IMR-90 (cell line): Measurements from ENCODE around the gene ENAM. TPM values are rescaled to one million over a fixed set of nuclear protein-coding genes. Genes with fewer than 3 reads are reported as not detected.

ENCODE experiments used
- ATAC-seq: fragments of 200-7000 bp; cut with Tn5 transposase; 2 replicates; pipeline ENCODE4 v1.9.1; 2020; ENCODE audit warnings: low read depth, mild to moderate bottlenecking, moderate library complexity
- BruUV-seq: library from RNA; stranded (reverse); fragments of 400-500 nt; replicated peaks from 2 replicates; lab custom pipeline; 2021; lab: Mats Ljungman, UMichigan
- CTCF ChIA-PET: fragments of 300-600 bp; formaldehyde crosslinking; extraction: SDS; loops from one replicate; lab custom pipeline; 2021; ENCODE audit warnings: antibody characterized with exemption; lab: Yijun Ruan, JAX
- POLR2A ChIA-PET: fragments of 300-600 bp; sonication (Branson Sonifier 250); formaldehyde crosslinking; loops from one replicate; lab custom pipeline; 2022; ENCODE audit warnings: antibody characterized with exemption; ENCODE audit not compliant: unreplicated experiment; lab: Charles Lee
- DNase-seq: peaks from one replicate; pipeline ENCODE4 v3.0.0; 2013
- H2AFZ ChIP-seq: replicated peaks from 2 replicates; pipeline ENCODE3; 2013; ENCODE audit warnings: low read length, mild to moderate bottlenecking; ENCODE audit not compliant: poor library complexity
- H2AK5ac ChIP-seq: 2 replicates; pipeline ENCODE4 v1.6.1; 2013; ENCODE audit warnings: low read depth, low read length, inconsistent platforms
- H2AK9ac ChIP-seq: replicated peaks from 2 replicates; pipeline ENCODE3; 2013; ENCODE audit warnings: mild to moderate bottlenecking, low read depth, low read length, moderate library complexity; ENCODE audit not compliant: poor library complexity
- H2BK120ac ChIP-seq: 2 replicates; pipeline ENCODE4 v1.6.1; 2013; ENCODE audit warnings: low read depth, low read length, inconsistent platforms
- H2BK15ac ChIP-seq: 3 replicates; pipeline ENCODE4 v1.6.1; 2013; ENCODE audit warnings: low read depth, low read length, inconsistent platforms
- H2BK20ac ChIP-seq: 2 replicates; pipeline ENCODE4 v1.6.1; 2013; ENCODE audit warnings: low read depth, mild to moderate bottlenecking, inconsistent platforms, low read length, moderate library complexity
- H2BK5ac ChIP-seq: 2 replicates; pipeline ENCODE4 v1.6.1; 2013; ENCODE audit warnings: mild to moderate bottlenecking, low read depth, low read length, inconsistent platforms; ENCODE audit not compliant: poor library complexity, severe bottlenecking
- H3K14ac ChIP-seq: replicated peaks from 2 replicates; pipeline ENCODE4 v1.6.1; 2013; ENCODE audit warnings: low read depth, low read length, inconsistent platforms
- H3K18ac ChIP-seq: 2 replicates; pipeline ENCODE4 v1.6.1; 2013; ENCODE audit warnings: low read depth, low read length, control low read depth
- H3K23ac ChIP-seq: 2 replicates; pipeline ENCODE4 v1.6.1; 2013; ENCODE audit warnings: low read depth, low read length, inconsistent platforms
- H3K27ac ChIP-seq: 2 replicates; pipeline ENCODE4 v1.5.1; 2013; ENCODE audit warnings: mild to moderate bottlenecking, control low read depth, low read length; ENCODE audit not compliant: insufficient read depth
- H3K27me3 ChIP-seq: 2 replicates; pipeline ENCODE4 v1.6.1; 2013; ENCODE audit warnings: low read length; ENCODE audit not compliant: control insufficient read depth, insufficient read depth
- H3K36me3 ChIP-seq: 2 replicates; pipeline ENCODE4 v1.6.1; 2013; ENCODE audit warnings: low read length, mixed read lengths; ENCODE audit not compliant: control insufficient read depth, insufficient read depth
- H3K4ac ChIP-seq: 2 replicates; pipeline ENCODE4 v1.6.1; 2013; ENCODE audit warnings: low read depth, low read length, inconsistent platforms
- H3K4me1 ChIP-seq: 2 replicates; pipeline ENCODE4 v1.6.1; 2013; ENCODE audit warnings: low read length, mixed read lengths; ENCODE audit not compliant: control insufficient read depth, insufficient read depth
- H3K4me2 ChIP-seq: 2 replicates; pipeline ENCODE4 v1.6.1; 2013; ENCODE audit warnings: low read depth, mild to moderate bottlenecking, control low read depth, low read length, moderate library complexity
- H3K4me3 ChIP-seq: 2 replicates; pipeline ENCODE4 v1.5.1; 2013; ENCODE audit warnings: low read depth, mild to moderate bottlenecking, control low read depth, low read length, moderate library complexity; ENCODE audit not compliant: insufficient read depth
- H3K56ac ChIP-seq: 2 replicates; pipeline ENCODE4 v1.6.1; 2013; ENCODE audit warnings: low read length, inconsistent platforms; ENCODE audit not compliant: insufficient read depth; ENCODE audit errors: extremely low read depth
- H3K79me1 ChIP-seq, 2 experiments: 2 replicates each; pipeline ENCODE4 v1.6.1; 2013; ENCODE audit warnings: low read length in 2 of 2, inconsistent platforms in 1 of 2, low read depth in 1 of 2
- H3K9ac ChIP-seq: 2 replicates; pipeline ENCODE4 v1.6.1; 2013; ENCODE audit warnings: low read depth, low read length, control low read depth
- H3K9me1 ChIP-seq: 2 replicates; pipeline ENCODE4 v1.6.1; 2013; ENCODE audit warnings: low read length, inconsistent platforms; ENCODE audit not compliant: insufficient read depth
- H3K9me3 ChIP-seq: 2 replicates; pipeline ENCODE4 v1.6.1; 2013; ENCODE audit warnings: low read length; ENCODE audit not compliant: control insufficient read depth, insufficient read depth
- H4K20me1 ChIP-seq: 2 replicates; pipeline ENCODE4 v1.6.1; 2013; ENCODE audit warnings: low read length, inconsistent platforms; ENCODE audit not compliant: insufficient read depth
- H4K5ac ChIP-seq: 2 replicates; pipeline ENCODE4 v1.6.1; 2013; ENCODE audit warnings: mild to moderate bottlenecking, low read depth, low read length, control low read depth
- H4K8ac ChIP-seq, 2 experiments: 2 replicates each; pipeline ENCODE4 v1.6.1; 2013; ENCODE audit warnings: low read depth in 2 of 2, low read length in 2 of 2, control low read depth in 1 of 2, inconsistent platforms in 1 of 2
- H4K91ac ChIP-seq: 2 replicates; pipeline ENCODE4 v1.6.1; 2013; ENCODE audit warnings: low read depth, low read length, inconsistent platforms; ENCODE audit not compliant: insufficient read depth
- BHLHE40 ChIP-seq: fragments of 150-350 bp; IDR thresholded peaks from 2 replicates; pipeline ENCODE4 v1.6.1; 2016; ENCODE audit warnings: mild to moderate bottlenecking, low read depth, low read length
- CEBPB ChIP-seq: IDR thresholded peaks from 2 replicates; pipeline ENCODE4 v1.6.1; 2012; ENCODE audit warnings: low read depth, low read length, improper control_type of control experiment
- CHD1 ChIP-seq: IDR thresholded peaks from 2 replicates; pipeline ENCODE4 v1.6.1; 2012; ENCODE audit warnings: low read depth, low read length, improper control_type of control experiment
- FOS ChIP-seq: fragments of 150-350 bp; IDR thresholded peaks from 2 replicates; pipeline ENCODE4 v1.6.1; 2016; ENCODE audit warnings: low read depth, low read length
- MAFK ChIP-seq: IDR thresholded peaks from 2 replicates; pipeline ENCODE4 v1.6.1; 2012; ENCODE audit warnings: low read depth, low read length, improper control_type of control experiment
- MAZ ChIP-seq: IDR thresholded peaks from 2 replicates; pipeline ENCODE4 v1.6.1; 2012; ENCODE audit warnings: low read depth, mild to moderate bottlenecking, low read length, improper control_type of control experiment, moderate library complexity, borderline replicate concordance
- MXI1 ChIP-seq: IDR thresholded peaks from 2 replicates; pipeline ENCODE4 v1.6.1; 2012; ENCODE audit warnings: low read depth, mild to moderate bottlenecking, low read length, moderate library complexity, borderline replicate concordance
- NFE2L2 ChIP-seq: fragments of 150-350 bp; IDR thresholded peaks from 2 replicates; pipeline ENCODE4 v1.6.1; 2016; ENCODE audit warnings: low read depth, mild to moderate bottlenecking, low read length
- POLR2A ChIP-seq: IDR thresholded peaks from 2 replicates; pipeline ENCODE4 v1.6.1; 2012; ENCODE audit warnings: mild to moderate bottlenecking, low read depth, low read length
- RAD21 ChIP-seq: IDR thresholded peaks from 2 replicates; pipeline ENCODE4 v1.6.1; 2012; ENCODE audit warnings: low read length, improper control_type of control experiment
- RCOR1 ChIP-seq: IDR thresholded peaks from 2 replicates; pipeline ENCODE4 v1.6.1; 2012; ENCODE audit warnings: mild to moderate bottlenecking, low read length, improper control_type of control experiment; ENCODE audit not compliant: insufficient replicate concordance
- RFX5 ChIP-seq: IDR thresholded peaks from 2 replicates; pipeline ENCODE4 v1.8.0; 2012; ENCODE audit warnings: low read depth, mild to moderate bottlenecking, low read length, moderate library complexity
- SMC3 ChIP-seq: fragments of 150-350 bp; IDR thresholded peaks from 2 replicates; pipeline ENCODE4 v1.6.1; 2016; ENCODE audit warnings: low read depth, mild to moderate bottlenecking, antibody characterized with exemption, low read length, moderate library complexity
- USF2 ChIP-seq: fragments of 150-350 bp; IDR thresholded peaks from 2 replicates; pipeline ENCODE4 v1.6.1; 2017; ENCODE audit warnings: mild to moderate bottlenecking, antibody characterized with exemption, low read length, low read depth
- WGBS, 2 experiments: methylation state at CpG; one replicate each; pipeline versions ENCODE4 v1.1.5 to v1.1.7; 2013; ENCODE audit warnings: missing lambda C conversion rate in 2 of 2; ENCODE audit not compliant: insufficient read length in 1 of 2; ENCODE audit errors: extremely low coverage in 2 of 2; 5-methylcytosine and 5-hydroxymethylcytosine counted together
- dilution Hi-C: fragments of 300-500 bp; cut with HindIII; formaldehyde crosslinking; loops from one replicate; pipeline ENCODE4 v1.14.3; 2018; ENCODE audit warnings: low sequenced_read_pairs; ENCODE audit not compliant: unreplicated experiment
- in situ Hi-C: fragments of 300-500 bp; cut with MboI; formaldehyde crosslinking; loops from 3 replicates; pipeline ENCODE4 v1.14.3; 2019; ENCODE audit warnings: low sequenced_read_pairs, inconsistent platforms, mixed read lengths
- intact Hi-C: fragments of 100-400 bp; cut with micrococcal nuclease; formaldehyde crosslinking; loops from 2 replicates; pipeline ENCODE4 v1.10.0; 2022
- polyA plus RNA-seq, 3 experiments: library from polyadenylated mRNA; depleted of rRNA; stranded (reverse); fragments of >200 nt; gene quantifications; 2 replicates each; pipeline ENCODE4 v1.2.3, GENCODE V29; 2012; ENCODE audit warnings: low replicate concordance in 1 of 3
- total RNA-seq: library from RNA; depleted of rRNA; stranded (reverse); fragments of >200 nt; gene quantifications from 2 replicates; pipeline ENCODE4 v1.2.3, GENCODE V29; 2012
- TF ChIP-seq, protein P1 (sequence below): conservative IDR thresholded peaks from 2 replicates; pipeline ENCODE4 v1.5.1; 2012; ENCODE audit warnings: mild to moderate bottlenecking, low read depth, low read length, improper control_type of control experiment
- TF ChIP-seq, protein P2 (sequence below): fragments of 150-350 bp; IDR thresholded peaks from 2 replicates; pipeline ENCODE4 v1.6.1; 2016; ENCODE audit warnings: low read depth, mild to moderate bottlenecking, low read length, moderate library complexity, borderline replicate concordance

Gene ENAM
- total and polyA plus RNA-seq, 2 of the 4 experiments (the other 2 are of a cell fraction), result under 0.01 to 0.10 TPM

DNA sequence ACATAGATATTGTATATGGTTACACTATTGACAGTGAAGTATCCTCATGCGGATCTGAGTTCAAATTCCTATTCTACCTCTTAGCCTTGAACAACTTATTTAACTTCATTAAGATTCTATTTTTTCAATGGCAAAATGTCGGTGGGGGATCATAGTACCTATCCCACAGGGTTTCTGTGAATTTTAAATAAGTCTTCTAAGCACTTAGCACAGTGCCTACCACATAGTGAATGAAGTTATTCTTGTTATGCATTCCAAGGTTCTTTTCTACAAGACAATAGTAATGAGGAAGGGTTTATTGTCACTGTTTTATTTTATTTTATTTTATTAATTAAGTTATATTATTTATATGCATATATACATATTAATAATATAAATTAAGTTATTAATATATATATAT, 8.8 kb upstream of the ENAM start:
- H2AFZ ChIP-seq, result no peak overlapping the region
- no peak overlapping the region for H2BK5ac ChIP-seq
- CTCF ChIA-PET, result no interaction called here
- POLR2A ChIA-PET, result no interaction called here
- no peak overlapping the region for H2BK15ac ChIP-seq
- DNase-seq, result no peak
- no peak overlapping the region for H3K14ac ChIP-seq
- H3K4ac ChIP-seq, result no peak overlapping the region
- no peak overlapping the region for H3K4me2 ChIP-seq
- H3K56ac ChIP-seq, result no peak overlapping the region
- no CpG with 5 or more reads among the region's 2 CpGs for WGBS, 2 experiments
- in situ Hi-C loops, result loop anchor here (25.0 kb wide), 1 partner anchor 1093 kb away; no protein-coding TSS in a partner anchor
- H3K9ac ChIP-seq, result no peak overlapping the region
- no TSS peak for BruUV-seq
- H3K27ac ChIP-seq, result no peak overlapping the region
- H4K20me1 ChIP-seq, result no peaks in the 10 kb centered on the region
- H2AK5ac ChIP-seq, result no peak overlapping the region
- H3K36me3 ChIP-seq, result no peaks in the 10 kb centered on the region
- H2BK20ac ChIP-seq, result no peak overlapping the region
- H3K18ac ChIP-seq, result no peak overlapping the region
- dilution Hi-C loops, result no loop called here
- H3K27me3 ChIP-seq, result peaks cover 2% of the 10 kb centered on the region; the same call in 1 of the 2 replicates
- no peaks in the 10 kb centered on the region for H3K4me1 ChIP-seq
- no peak overlapping the region for H2BK120ac ChIP-seq
- H3K79me1 ChIP-seq, result no peaks in the 10 kb centered on the region
- TF ChIP-seq MAZ, result no peak
- TF ChIP-seq MXI1, result no peak
- TF ChIP-seq MAFK, result no peak
- TF ChIP-seq, protein P1, sequence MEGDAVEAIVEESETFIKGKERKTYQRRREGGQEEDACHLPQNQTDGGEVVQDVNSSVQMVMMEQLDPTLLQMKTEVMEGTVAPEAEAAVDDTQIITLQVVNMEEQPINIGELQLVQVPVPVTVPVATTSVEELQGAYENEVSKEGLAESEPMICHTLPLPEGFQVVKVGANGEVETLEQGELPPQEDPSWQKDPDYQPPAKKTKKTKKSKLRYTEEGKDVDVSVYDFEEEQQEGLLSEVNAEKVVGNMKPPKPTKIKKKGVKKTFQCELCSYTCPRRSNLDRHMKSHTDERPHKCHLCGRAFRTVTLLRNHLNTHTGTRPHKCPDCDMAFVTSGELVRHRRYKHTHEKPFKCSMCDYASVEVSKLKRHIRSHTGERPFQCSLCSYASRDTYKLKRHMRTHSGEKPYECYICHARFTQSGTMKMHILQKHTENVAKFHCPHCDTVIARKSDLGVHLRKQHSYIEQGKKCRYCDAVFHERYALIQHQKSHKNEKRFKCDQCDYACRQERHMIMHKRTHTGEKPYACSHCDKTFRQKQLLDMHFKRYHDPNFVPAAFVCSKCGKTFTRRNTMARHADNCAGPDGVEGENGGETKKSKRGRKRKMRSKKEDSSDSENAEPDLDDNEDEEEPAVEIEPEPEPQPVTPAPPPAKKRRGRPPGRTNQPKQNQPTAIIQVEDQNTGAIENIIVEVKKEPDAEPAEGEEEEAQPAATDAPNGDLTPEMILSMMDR, result no peak
- no peak for TF ChIP-seq NFE2L2
- no peak for TF ChIP-seq USF2
- no peak for TF ChIP-seq RCOR1
- TF ChIP-seq SMC3, result no peak
- TF ChIP-seq RFX5, result no peak
- no peak for TF ChIP-seq BHLHE40
- no peak for TF ChIP-seq RAD21
- no peak for TF ChIP-seq POLR2A
- no peak for TF ChIP-seq CHD1
- TF ChIP-seq, protein P2, sequence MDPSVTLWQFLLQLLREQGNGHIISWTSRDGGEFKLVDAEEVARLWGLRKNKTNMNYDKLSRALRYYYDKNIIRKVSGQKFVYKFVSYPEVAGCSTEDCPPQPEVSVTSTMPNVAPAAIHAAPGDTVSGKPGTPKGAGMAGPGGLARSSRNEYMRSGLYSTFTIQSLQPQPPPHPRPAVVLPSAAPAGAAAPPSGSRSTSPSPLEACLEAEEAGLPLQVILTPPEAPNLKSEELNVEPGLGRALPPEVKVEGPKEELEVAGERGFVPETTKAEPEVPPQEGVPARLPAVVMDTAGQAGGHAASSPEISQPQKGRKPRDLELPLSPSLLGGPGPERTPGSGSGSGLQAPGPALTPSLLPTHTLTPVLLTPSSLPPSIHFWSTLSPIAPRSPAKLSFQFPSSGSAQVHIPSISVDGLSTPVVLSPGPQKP, result no peak
- TF ChIP-seq FOS, result no peak
- TF ChIP-seq CEBPB, result no peak
- H3K9me3 ChIP-seq, result no peaks in the 10 kb centered on the region
- H3K4me3 ChIP-seq, result no peak overlapping the region
- intact Hi-C loops, result no loop called here
- H3K23ac ChIP-seq, result no peak overlapping the region
- H4K8ac ChIP-seq, result no peak overlapping the region
- no peaks in the 10 kb centered on the region for H3K9me1 ChIP-seq
- no peak overlapping the region for H4K5ac ChIP-seq
- no peak overlapping the region for H4K91ac ChIP-seq
- ATAC-seq, result no peak
- H2AK9ac ChIP-seq, result no peak overlapping the region
